Activated naive CD4-positive, alpha-beta T cell treated with anti-CD3 and anti-CD28 coated beads, Interleukin-2, amount 50 U/mL, for 72 hours (primary cell): Measurements from ENCODE around the gene NCOR1. TPM values are rescaled to one million over a fixed set of nuclear protein-coding genes. Genes with fewer than 3 reads are reported as not detected.
A peak's percentile ranks its signal among the peaks of the same experiment; 100 is the strongest.
"Not testable (repeated sequence)": the region's sequence is repeated elsewhere in the genome, so short reads cannot be mapped to it uniquely, and the experiment has no call there.

Experiments used
- ATAC-seq, 2 donors: fragments of 150-1000 bp; cut with Tn5 transposase; 2 replicates each; pipeline ENCODE4 v1.10.0; 2021; ENCODE audit warnings: mild to moderate bottlenecking in 2 of 2, moderate library complexity in 2 of 2
- DNase-seq, 2 donors: peaks; one replicate each; pipeline ENCODE4 v3.0.0; 2021 to 2022; ENCODE audit warnings: low spot score in 2 of 2
- H3K27ac Mint-ChIP-seq, 2 donors: one replicate each; pipeline ENCODE4 v1.8.0; 2022; ENCODE audit warnings: mild to moderate bottlenecking in 2 of 2, mixed read lengths in 2 of 2
- H3K36me3 Mint-ChIP-seq, 2 donors: one replicate each; pipeline ENCODE4 v1.8.0; 2022; ENCODE audit warnings: mixed read lengths in 2 of 2
- H3K9me3 Mint-ChIP-seq, 2 donors: one replicate each; pipeline ENCODE4 v1.8.0; 2022; ENCODE audit warnings: mixed read lengths in 2 of 2
- total RNA-seq, 2 donors: library from RNA; stranded (reverse); gene quantifications; one replicate each; pipeline ENCODE4 v1.2.3, GENCODE V29; 2022

The NCOR1 gene
- total RNA-seq, 2 donors from 2014 or later, result 143 to 153 TPM

DNA sequence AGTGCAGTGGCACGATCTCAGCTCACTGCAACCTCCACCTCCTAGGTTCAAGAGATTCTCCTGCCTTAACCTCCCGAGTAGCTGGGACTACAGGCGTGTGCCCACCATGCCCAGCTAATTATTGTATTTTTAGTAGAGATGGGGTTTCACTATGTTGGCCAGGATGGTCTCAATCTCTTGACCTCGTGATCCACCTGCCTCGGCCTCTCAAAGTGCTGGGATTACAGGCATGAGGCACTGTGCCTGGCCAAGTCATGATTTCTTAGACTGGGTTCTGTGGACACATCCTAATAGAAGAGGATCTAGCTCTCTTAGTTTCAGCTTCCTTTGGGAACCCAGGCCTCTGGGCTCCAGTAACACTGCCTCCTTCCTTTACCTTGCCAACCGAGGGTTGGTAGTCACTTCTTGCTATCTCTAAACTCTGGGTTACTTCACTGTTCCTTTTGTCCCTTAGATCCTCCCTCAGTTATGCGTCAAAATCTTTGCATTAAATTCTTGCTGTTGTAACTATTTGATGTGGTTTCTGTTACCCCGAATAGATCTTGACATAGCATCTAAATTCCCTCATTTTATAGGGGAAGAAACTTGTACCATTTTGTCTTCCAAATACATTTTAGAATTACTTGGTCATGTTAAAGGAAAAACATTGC lies 14.7 kb upstream of the NCOR1 start:
- H3K36me3 Mint-ChIP-seq, DNase-seq, H3K9me3 Mint-ChIP-seq: not testable (repeated sequence)
- peak overlapping the region; percentile 88 to 95 for H3K27ac Mint-ChIP-seq
- ATAC-seq, result peak; percentile 30 to 31

DNA sequence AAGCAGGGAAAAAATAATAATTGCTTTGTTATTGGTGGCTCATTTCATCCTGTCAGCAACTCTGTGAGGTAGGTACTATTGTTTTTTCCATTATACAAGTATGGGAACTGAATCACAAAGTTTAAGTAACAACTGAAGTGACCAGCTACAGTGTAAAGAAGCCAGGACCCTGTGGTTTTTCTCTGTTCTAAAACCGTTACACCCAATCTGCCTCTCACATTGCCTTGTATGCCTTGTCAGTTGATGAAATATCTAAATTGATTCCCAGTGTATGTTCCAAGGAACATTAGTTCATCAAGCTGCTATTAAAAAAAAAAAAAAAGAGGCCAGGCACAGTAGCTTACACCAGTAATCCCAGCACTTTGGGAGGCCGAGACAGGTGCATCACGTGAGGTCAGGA lies 7.1 kb upstream of the NCOR1 start:
- peaks cover 3 to 5% of the 10 kb centered on the region in 2 donors for H3K36me3 Mint-ChIP-seq
- H3K9me3 Mint-ChIP-seq, result no peaks in the 10 kb centered on the region
- no peak overlapping the region for H3K27ac Mint-ChIP-seq
- ATAC-seq (no peak), DNase-seq (no peak)

DNA sequence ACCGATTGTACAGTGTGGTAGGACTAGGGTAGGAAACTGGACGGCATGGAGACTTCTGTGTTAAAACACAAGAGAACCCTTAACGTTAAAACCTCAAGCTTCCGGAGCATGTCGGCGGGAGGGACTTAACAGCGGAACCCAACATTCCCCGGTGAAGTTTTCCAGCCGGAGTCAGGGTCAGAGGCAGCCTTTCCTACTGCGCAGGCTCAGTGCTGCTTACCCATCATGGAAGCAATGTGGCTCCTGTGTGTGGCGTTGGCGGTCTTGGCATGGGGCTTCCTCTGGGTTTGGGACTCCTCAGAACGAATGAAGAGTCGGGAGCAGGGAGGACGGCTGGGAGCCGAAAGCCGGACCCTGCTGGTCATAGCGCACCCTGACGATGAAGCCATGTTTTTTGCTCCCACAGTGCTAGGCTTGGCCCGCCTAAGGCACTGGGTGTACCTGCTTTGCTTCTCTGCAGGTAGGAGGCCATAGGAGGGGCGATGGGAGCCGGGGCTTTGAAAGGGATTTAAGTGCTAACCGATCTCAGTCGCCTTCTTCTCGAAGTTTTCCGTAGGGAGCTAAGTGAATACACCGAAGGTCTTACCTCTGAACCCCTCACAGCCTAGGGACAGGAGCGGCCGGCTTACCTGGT lies 1.8 kb upstream of the NCOR1 start, which contains the start of gene PIGL:
TSS of gene PIGL (plus strand) at position 209 of the 634 bp plus-strand sequence. CDS start at position 226, 17 bp downstream.
- peak; percentile 62 to 64 for ATAC-seq

DNA sequence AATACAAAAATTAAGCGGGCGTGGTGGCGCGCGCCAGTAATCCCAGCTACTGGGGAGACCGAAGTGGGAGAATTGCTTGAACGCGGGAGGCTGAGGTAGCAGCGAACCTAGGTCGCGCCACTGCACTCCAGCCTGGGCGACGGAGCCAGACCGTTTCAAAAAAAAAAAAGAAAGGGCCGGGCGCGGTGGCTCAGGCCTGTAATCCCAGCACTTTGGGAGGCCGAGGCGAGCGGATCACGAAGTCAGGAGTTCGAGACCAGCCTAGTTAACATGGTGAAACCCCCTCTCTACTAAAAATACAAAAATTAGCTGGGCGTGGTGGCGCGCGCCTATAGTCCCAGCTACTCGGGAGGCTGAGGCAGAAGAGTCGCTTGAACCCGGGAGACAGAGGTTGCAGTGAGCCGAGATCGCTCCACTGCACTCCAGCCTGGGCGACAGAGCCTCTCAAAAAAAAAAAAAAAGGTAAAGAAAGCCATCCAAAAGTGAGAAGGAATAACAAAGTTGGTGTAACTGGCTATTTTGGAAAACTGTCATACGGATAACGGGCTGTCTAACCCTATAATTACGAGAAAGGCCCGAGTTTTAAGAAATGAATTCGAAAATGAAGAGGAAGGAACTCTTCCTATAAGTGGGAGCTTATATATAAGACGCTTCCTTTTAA lies 1.1 kb upstream of the NCOR1 start:
- not testable (repeated sequence) for DNase-seq, H3K9me3 Mint-ChIP-seq, ATAC-seq
- peak overlapping the region; percentile 97 to 98 for H3K27ac Mint-ChIP-seq
- peaks cover 9 to 18% of the 10 kb centered on the region in 2 donors for H3K36me3 Mint-ChIP-seq

More for the DNA sequence above, 1.8 kb upstream of the NCOR1 start, which contains the start of gene PIGL:
- H3K9me3 Mint-ChIP-seq, result no peaks in the 10 kb centered on the region
- H3K36me3 Mint-ChIP-seq, result peaks cover 9 to 18% of the 10 kb centered on the region in 2 donors
- DNase-seq, result peak; percentile 84 to 89
- peak within 1 kb of the TSS; percentile 97 to 98 for H3K27ac Mint-ChIP-seq

DNA sequence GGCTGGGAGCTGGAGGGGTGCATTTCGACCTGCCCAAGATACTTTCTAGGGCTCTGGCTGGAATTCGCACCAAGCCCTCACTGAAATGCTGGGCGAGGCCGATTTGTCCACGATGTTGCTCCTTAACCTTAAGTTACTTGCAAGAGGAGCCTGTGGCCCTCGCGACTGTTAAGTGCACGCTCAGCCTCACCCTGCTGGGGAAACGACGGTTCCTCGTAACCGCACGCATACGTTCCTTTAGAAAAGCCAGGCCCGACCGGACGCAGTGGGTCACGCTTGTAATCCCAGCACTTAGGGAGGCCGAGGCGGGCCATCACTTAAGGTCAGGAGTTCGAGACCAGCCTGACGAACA lies 607 bp upstream of the NCOR1 start:
- H3K36me3 Mint-ChIP-seq, result peaks cover 9 to 18% of the 10 kb centered on the region in 2 donors
- peak in 1 of 2 donors; percentile 0 for ATAC-seq
- H3K9me3 Mint-ChIP-seq, result no peaks in the 10 kb centered on the region
- peak; percentile 48 to 58 for DNase-seq
- peak overlapping the region; percentile 97 to 98 for H3K27ac Mint-ChIP-seq

DNA sequence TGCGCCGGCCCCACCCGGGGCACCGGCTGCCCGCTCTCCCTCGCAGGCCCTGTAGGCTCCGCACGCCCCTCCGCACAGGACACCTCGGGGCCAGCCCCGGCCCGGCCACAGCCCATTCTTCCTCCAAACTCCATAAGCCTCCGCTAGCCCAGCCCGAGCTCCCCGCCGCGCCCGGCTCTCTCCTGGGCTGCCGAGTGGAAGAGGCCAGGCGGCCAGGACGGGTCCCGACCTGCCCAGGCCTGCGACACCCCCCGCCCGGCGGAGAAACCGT lies 397 bp downstream of the NCOR1 start:
- ATAC-seq, result peak; percentile 39 to 49
- H3K9me3 Mint-ChIP-seq, result no peaks in the 10 kb centered on the region
- peak; percentile 36 to 71 for DNase-seq
- peak overlapping the region; percentile 72 to 98 for H3K27ac Mint-ChIP-seq
- H3K36me3 Mint-ChIP-seq, result peaks cover 9 to 18% of the 10 kb centered on the region in 2 donors

DNA sequence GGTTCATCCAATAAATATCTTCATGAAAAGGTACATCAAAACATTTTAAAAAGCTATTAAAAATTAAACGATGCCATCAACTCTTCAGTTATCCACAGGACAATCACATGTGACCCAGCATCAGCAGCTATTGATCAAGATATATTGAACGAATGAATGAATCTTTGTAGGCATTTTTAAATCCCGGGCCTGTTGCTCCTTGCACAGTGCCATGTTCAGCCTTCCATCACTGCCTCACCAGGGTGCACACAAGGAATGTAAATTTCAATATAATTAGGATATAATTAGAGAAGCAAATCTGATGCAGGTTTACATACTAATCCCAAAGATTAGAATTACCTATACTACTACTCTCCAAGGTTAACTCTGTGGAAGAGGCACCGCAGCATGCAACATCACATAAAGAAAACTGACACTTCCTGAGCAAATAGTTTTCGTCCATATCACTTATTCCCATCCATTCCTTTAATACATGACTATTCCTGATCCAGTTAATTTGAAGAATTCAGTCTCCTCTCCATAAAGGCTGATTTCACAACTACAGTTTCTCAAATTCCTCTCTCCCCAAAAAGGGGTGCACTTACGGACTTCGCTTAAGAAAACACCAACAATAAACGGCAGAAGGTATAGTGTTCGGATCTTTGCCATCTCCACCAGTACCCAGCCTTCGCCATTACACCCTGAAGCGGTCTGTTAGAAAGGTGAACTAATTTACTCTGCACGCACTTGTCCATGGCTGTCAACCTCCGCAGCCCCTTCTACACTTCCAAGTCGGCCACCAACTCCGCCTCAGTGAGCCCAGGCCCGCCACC lies 938 bp downstream of the NCOR1 start:
- Mint-ChIP-seq H3K9me3 (no peaks in the 10 kb centered on the region), H3K27ac (peak overlapping the region; percentile 72 to 98), H3K36me3 (peaks cover 9 to 18% of the 10 kb centered on the region in 2 donors)
- ATAC-seq (no peak), DNase-seq (no peak)

DNA sequence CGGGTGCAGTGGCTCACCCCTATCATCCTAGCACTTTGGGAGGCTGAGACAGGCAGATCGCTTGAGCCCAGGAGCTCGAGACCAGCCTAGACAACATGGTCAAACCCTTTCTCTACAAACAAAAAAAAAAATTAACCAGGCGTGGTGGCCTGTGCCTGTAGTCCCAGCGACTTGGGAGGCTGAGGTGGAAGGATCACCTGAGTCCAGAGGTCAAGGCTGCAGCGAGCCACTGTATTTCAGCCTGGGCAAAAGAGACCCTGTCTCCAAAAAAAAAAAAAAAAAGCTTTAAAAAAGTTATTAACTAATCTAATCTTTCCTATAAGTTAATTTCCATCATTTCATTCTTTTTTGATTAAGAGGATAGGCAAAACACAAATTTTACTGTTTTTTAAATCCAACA lies 2.5 kb downstream of the NCOR1 start:
- Mint-ChIP-seq H3K27ac (no peak overlapping the region), H3K9me3 (no peaks in the 10 kb centered on the region), H3K36me3 (peaks cover 9 to 17% of the 10 kb centered on the region in 2 donors)
- ATAC-seq (no peak), DNase-seq (no peak)

DNA sequence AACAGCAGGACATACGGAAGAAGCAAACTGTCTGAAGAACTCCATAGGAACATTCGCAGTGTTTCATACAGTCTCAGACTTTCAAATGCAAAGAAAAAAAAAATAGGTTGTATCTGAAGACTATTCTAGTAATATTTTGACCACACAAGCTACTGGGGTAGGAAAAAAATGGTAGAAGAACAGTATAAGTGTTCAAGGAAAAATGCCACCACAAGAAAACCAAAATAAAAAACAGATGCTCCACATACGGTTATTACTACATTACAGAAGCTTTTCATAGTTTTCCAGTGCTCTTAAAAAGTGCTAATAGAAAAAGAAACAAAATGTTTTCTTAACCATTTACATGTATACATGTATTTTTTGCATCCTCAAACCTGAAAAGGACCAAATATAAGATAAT lies 3.7 kb downstream of the NCOR1 start:
- DNase-seq (no peak), ATAC-seq (no peak)
- peaks cover 0 to 11% of the 10 kb centered on the region in 2 donors for H3K36me3 Mint-ChIP-seq
- H3K27ac Mint-ChIP-seq, result peak overlapping the region in 1 of 2 donors; percentile 60
- no peaks in the 10 kb centered on the region for H3K9me3 Mint-ChIP-seq

DNA sequence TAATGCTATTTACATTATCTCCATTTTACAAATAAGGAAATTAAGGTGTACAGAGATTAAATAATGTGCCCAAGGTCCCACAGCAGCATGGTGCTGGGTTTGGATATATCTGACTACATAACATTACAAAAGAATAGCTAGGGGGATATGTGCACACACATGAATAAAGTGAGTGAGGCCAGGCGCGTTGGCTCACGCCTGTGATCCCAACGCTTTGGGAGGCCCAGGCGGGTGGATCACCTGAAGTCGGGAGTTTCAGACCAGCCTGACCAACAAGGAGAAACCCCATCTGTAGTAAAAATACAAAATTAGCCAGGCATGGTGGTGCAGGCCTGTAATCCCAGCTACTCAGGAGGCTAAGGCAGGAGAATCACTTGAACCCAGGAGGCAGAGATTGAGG lies 10.6 kb downstream of the NCOR1 start:
- H3K36me3 Mint-ChIP-seq, H3K9me3 Mint-ChIP-seq, DNase-seq, ATAC-seq: not testable (repeated sequence)
- peak overlapping the region; percentile 22 to 69 for H3K27ac Mint-ChIP-seq

DNA sequence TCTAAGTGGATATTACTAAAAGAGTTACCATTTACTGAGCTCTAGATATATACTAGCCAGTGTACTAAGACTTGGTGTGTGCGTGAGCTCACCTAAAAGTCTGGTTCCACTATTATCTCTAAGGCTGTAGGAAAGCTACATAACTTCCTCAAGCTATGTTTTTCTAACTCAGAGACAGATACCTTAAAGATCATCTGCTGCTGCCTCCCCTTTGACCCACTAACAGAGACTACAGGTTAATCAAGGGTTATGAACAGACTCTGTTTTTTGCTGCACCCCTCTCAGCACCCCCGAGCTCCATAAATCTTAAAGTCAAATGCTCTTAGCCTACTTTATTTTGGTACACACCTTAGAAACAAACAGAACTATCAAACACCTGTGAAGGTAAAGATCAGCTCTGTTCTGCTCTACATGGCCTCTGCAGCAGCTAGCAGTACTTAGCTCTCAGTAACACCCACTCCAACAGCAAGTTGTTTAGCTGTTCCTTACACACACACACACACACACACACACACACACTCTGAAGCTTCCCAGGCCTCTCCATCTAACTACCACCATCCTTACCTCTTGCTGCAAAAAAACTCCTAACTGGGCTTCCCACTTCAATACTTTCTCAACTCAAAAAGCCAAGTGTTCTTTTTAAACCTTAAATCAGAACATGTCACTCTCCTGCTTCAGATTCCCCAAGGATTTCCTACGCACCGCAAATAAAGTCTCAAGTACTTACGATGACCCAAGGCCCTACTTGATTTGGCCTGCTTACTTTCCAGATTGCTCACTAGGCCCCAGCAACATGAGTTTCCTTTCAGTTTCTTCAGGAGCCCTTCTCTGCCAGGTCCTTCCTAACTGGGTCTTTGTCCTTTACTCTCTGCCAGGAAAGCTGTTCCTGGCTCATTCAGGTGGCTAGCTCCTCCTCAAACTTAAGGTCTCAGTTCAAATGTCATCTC lies 12.5 kb downstream of the NCOR1 start:
- not testable (repeated sequence) for H3K9me3 Mint-ChIP-seq, ATAC-seq, DNase-seq, H3K36me3 Mint-ChIP-seq
- H3K27ac Mint-ChIP-seq, result peak overlapping the region; percentile 31 to 42

DNA sequence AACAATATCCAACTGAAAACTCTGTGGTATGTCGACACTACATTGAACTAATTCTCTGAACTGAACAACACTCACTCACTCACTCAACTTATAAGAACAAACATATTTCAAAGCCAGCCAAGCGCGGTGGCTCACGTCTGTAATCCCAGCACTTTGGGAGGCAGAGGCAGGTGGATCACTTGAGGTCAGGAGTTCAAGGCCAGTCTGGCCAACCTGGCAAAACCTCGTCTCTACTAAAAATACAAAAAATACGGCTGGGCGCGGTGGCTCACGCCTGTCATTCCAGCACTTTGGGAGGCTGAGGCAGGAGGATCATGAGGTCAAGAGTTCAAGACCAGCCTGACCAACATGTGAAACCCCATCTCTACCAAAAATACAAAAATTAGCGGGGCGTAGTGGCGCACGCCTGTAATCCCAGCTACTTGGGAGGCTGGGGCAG lies 13.6 kb downstream of the NCOR1 start:
- H3K27ac Mint-ChIP-seq, DNase-seq, H3K9me3 Mint-ChIP-seq, ATAC-seq: not testable (repeated sequence)
- H3K36me3 Mint-ChIP-seq, result peaks cover 0 to 16% of the 10 kb centered on the region in 2 donors

DNA sequence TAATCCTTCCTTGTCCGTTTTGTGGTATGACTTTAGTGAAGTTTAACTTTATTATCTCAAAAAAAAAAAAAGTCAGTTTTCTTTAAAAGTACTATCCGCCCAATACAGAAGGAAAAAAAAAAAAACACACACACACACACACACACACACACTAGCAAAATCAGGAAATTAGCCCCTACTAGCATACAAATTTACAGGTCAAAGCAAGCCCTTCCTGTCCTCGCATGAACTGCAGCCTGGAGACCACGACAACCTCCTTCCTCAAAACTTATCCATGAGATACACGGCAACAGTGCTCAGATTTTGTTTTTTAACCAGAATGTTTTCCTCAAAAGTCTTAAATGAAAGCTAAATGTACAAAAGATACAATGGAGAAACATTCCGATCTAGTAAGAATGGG lies 16.2 kb downstream of the NCOR1 start:
- Mint-ChIP-seq H3K9me3 (no peaks in the 10 kb centered on the region), H3K27ac (peak overlapping the region; percentile 22 to 87), H3K36me3 (peaks cover 3 to 19% of the 10 kb centered on the region in 2 donors)
- ATAC-seq (no peak), DNase-seq (no peak)

DNA sequence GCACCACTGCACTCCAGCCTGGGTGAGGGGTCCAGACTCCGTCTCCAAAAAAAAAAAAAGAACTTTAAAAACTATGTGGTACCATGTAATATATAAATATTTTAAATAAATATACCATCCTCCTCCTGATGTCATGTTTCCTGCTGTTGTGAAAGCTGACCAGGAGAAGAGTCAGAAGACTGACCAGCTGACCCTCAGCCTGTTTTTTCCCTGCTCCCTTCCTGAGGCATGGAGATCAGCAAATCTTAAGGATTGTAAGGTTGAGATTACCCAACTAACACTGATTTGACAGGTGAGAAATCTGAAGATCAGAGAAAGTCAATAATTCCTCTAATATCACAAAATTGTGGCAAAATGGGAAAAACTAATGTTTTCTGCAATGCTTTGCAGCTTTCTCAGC lies 18.1 kb downstream of the NCOR1 start:
- peaks cover 7 to 25% of the 10 kb centered on the region in 2 donors for H3K36me3 Mint-ChIP-seq
- H3K9me3 Mint-ChIP-seq, result no peaks in the 10 kb centered on the region
- no peak overlapping the region for H3K27ac Mint-ChIP-seq
- no peak for ATAC-seq
- DNase-seq, result no peak

DNA sequence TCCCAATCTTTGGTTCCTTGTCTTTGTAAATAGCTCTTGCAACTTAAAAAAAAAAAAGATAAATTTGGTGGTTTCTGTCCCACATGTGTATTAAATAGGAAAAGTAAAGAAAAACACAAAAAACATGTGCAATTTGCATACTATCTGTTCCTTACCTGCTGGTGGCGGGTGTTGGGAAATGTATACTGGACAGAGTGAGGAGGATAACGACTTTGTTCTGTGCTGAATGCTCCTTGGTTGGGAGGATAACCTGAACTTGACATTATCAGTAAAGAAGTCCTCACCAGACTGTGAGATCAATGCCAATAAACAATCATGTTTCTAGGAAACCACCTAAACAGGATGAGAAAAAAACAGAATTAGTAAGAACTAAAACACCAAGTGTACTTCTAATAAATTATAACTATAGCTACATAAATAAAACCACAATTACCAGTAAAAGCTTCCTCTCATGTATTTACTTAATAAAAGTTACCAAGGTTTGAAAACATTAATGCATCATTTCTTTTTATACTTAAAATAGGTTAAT lies 21.0 kb downstream of the NCOR1 start:
- H3K27ac Mint-ChIP-seq, result peak overlapping the region; percentile 7 to 13
- H3K36me3 Mint-ChIP-seq, result peaks cover 7 to 34% of the 10 kb centered on the region in 2 donors
- not testable (repeated sequence) for ATAC-seq, H3K9me3 Mint-ChIP-seq, DNase-seq
